Thyroid gland (tissue), 4 donors: ENCODE data around the gene ADM2.

ENCODE experiments used
- POLR2A ChIP-seq, 2 donors: fragments of 450-650 bp; IDR thresholded peaks; one replicate each; pipeline ENCODE4 v1.6.1; 2017; ENCODE audit warnings: antibody characterized with exemption in 2 of 2, mild to moderate bottlenecking in 2 of 2, moderate library complexity in 1 of 2
- TF ChIP-seq, protein P1 (sequence below), 6 experiments: fragments of 200-600 bp in 3 of 6; fragments of 450-650 bp in 3 of 6; sonication (generic) in 3 of 6; IDR thresholded peaks; one replicate each; pipeline ENCODE4 v1.5.1; 2016 to 2019; ENCODE audit warnings: antibody characterized with exemption in 6 of 6, mild to moderate bottlenecking in 2 of 6, inconsistent platforms in 1 of 6, moderate library complexity in 1 of 6

GRCh38 chr22:50441428-50441993, 39.8 kb upstream of the ADM2 start:
- TF ChIP-seq, protein P1, sequence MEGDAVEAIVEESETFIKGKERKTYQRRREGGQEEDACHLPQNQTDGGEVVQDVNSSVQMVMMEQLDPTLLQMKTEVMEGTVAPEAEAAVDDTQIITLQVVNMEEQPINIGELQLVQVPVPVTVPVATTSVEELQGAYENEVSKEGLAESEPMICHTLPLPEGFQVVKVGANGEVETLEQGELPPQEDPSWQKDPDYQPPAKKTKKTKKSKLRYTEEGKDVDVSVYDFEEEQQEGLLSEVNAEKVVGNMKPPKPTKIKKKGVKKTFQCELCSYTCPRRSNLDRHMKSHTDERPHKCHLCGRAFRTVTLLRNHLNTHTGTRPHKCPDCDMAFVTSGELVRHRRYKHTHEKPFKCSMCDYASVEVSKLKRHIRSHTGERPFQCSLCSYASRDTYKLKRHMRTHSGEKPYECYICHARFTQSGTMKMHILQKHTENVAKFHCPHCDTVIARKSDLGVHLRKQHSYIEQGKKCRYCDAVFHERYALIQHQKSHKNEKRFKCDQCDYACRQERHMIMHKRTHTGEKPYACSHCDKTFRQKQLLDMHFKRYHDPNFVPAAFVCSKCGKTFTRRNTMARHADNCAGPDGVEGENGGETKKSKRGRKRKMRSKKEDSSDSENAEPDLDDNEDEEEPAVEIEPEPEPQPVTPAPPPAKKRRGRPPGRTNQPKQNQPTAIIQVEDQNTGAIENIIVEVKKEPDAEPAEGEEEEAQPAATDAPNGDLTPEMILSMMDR (IDR thresholded peaks at IDR 0.05), result no peak
- no peak for TF ChIP-seq POLR2A (IDR thresholded peaks at IDR 0.05)
